ENCODE measurements around the gene RBCK1. TPM values are rescaled to one million over a fixed set of nuclear protein-coding genes. Genes with fewer than 3 reads are reported as not detected.

RBCK1 gene
- total RNA-seq, 2 experiments from 2014 or later, result 122 to 130 TPM

- peaks cover 21% of the 10 kb centered on the region for H3K4me1 Mint-ChIP-seq (ENCODE audit: low read depth)
- peaks cover 45% of the 10 kb centered on the region for H3K36me3 Mint-ChIP-seq (ENCODE audit: low read depth)
- ATAC-seq (no peak), DNase-seq (no peak)
- intact Hi-C loops (cut with micrococcal nuclease), result no loop called here
- H3K4me3 Mint-ChIP-seq, result no peak overlapping the region
- no peak for TF ChIP-seq CTCF (IDR thresholded peaks at IDR 0.05)
- no peak overlapping the region for H3K27ac Mint-ChIP-seq
- no peaks in the 10 kb centered on the region for H3K9me3 Mint-ChIP-seq
- CTCF ChIA-PET, result no interaction called here
- POLR2A ChIA-PET, result no interaction called here
- H3K27me3 Mint-ChIP-seq, result no peaks in the 10 kb centered on the region
Measured at GRCh38 chr20:418858-419365, 10.8 kb downstream of the RBCK1 start.

GRCh38 chr20:419556-420165, 11.6 kb downstream of the RBCK1 start:
- no peak overlapping the region for H3K4me3 Mint-ChIP-seq
- H3K4me1 Mint-ChIP-seq (ENCODE audit: low read depth), result peaks cover 17% of the 10 kb centered on the region
- ATAC-seq, result peak; percentile 47
- no peak for DNase-seq
- peaks cover 53% of the 10 kb centered on the region for H3K36me3 Mint-ChIP-seq (ENCODE audit: low read depth)
- no peak for TF ChIP-seq CTCF (IDR thresholded peaks at IDR 0.05)
- no peak overlapping the region for H3K27ac Mint-ChIP-seq
- no peaks in the 10 kb centered on the region for H3K27me3 Mint-ChIP-seq
- H3K9me3 Mint-ChIP-seq, result no peaks in the 10 kb centered on the region
- intact Hi-C loops (cut with micrococcal nuclease), result no loop called here
- ChIA-PET POLR2A (interaction anchor here (1.2 kb wide), 1 partner anchor 10 kb away, joined by 3 read pairs; no protein-coding TSS in a partner anchor), CTCF (no interaction called here)

GRCh38 chr20:420166-420620, 12.1 kb downstream of the RBCK1 start:
- intact Hi-C loops (cut with micrococcal nuclease), result no loop called here
- Mint-ChIP-seq H3K27me3 (no peaks in the 10 kb centered on the region), H3K27ac (no peak overlapping the region), H3K36me3 (ENCODE audit: low read depth) (peaks cover 57% of the 10 kb centered on the region), H3K4me1 (ENCODE audit: low read depth) (peaks cover 13% of the 10 kb centered on the region), H3K9me3 (no peaks in the 10 kb centered on the region), H3K4me3 (no peak overlapping the region)
- ATAC-seq, result no peak
- DNase-seq, result no peak
- POLR2A ChIA-PET, result interaction anchor here (1.1 to 1.2 kb wide), 2 partner anchors 11 to 13 kb away, joined by 3 read pairs; no protein-coding TSS in a partner anchor
- CTCF ChIA-PET, result no interaction called here
- TF ChIP-seq CTCF (IDR thresholded peaks at IDR 0.05), result no peak

- POLR2A ChIA-PET, result interaction anchor here (1.1 to 1.3 kb wide), 3 partner anchors 9 to 14 kb away, joined by 3 read pairs; no protein-coding TSS in a partner anchor
- Mint-ChIP-seq H3K4me3 (no peak overlapping the region), H3K36me3 (ENCODE audit: low read depth) (peaks cover 50% of the 10 kb centered on the region), H3K9me3 (no peaks in the 10 kb centered on the region), H3K27me3 (no peaks in the 10 kb centered on the region), H3K27ac (no peak overlapping the region), H3K4me1 (ENCODE audit: low read depth) (peaks cover 7% of the 10 kb centered on the region)
- no peak for TF ChIP-seq CTCF (IDR thresholded peaks at IDR 0.05)
- intact Hi-C loops (cut with micrococcal nuclease), result no loop called here
- DNase-seq (no peak), ATAC-seq (peak; percentile 69)
- CTCF ChIA-PET, result no interaction called here
Measured at GRCh38 chr20:420721-421574, 12.8 kb downstream of the RBCK1 start.

Data from activated CD8-positive, alpha-beta T cell treated with anti-CD3 and anti-CD28 coated beads for 36 hours (primary cell).